IPS-15b (cell line): ENCODE data around the gene MTFMT.
A peak's percentile ranks its signal among the peaks of the same experiment; 100 is the strongest.
"Not testable (repeated sequence)": the region's sequence is repeated elsewhere in the genome, so short reads cannot be mapped to it uniquely, and the experiment has no call there.

Source experiments
- H3K27me3 ChIP-seq: one replicate; pipeline ENCODE4 v1.6.1; 2013; ENCODE audit warnings: low read length; ENCODE audit not compliant: control insufficient read depth, insufficient read depth
- H3K36me3 ChIP-seq: one replicate; pipeline ENCODE4 v1.6.1; 2013; ENCODE audit warnings: low read length; ENCODE audit not compliant: control insufficient read depth, insufficient read depth
- H3K4me1 ChIP-seq: one replicate; pipeline ENCODE4 v1.6.1; 2013; ENCODE audit warnings: mild to moderate bottlenecking, low read length; ENCODE audit not compliant: control insufficient read depth, insufficient read depth
- H3K4me3 ChIP-seq: one replicate; pipeline ENCODE4 v1.5.1; 2013; ENCODE audit warnings: low read depth, low read length
- H3K9ac ChIP-seq: one replicate; pipeline ENCODE4 v1.6.1; 2013; ENCODE audit warnings: low read depth, mild to moderate bottlenecking, low read length
- H3K9me3 ChIP-seq: one replicate; pipeline ENCODE4 v1.6.1; 2013; ENCODE audit warnings: mild to moderate bottlenecking, low read length; ENCODE audit not compliant: control insufficient read depth, insufficient read depth

The MTFMT gene

GRCh38 chr15:65028921-65029735 lies at the start of gene MTFMT:
MTFMT (minus strand) TSS chr15:65029639; CDS start chr15:65029613, 26 bp downstream.
- Histone ChIP-seq H3K36me3 (no peaks in the 10 kb centered on the region), H3K4me1 (no peaks in the 10 kb centered on the region), H3K27me3 (peaks cover 2% of the 10 kb centered on the region), H3K4me3 (peak within 1 kb of the TSS; percentile 91), H3K9ac (peak within 1 kb of the TSS; percentile 87), H3K9me3 (no peaks in the 10 kb centered on the region)

GRCh38 chr15:65077981-65078352 lies 48.5 kb upstream of the MTFMT start:
- Histone ChIP-seq H3K36me3 (no peaks in the 10 kb centered on the region), H3K4me3 (no peak overlapping the region), H3K4me1 (peaks cover 12% of the 10 kb centered on the region)

GRCh38 chr15:65077291-65077980 lies 48.0 kb upstream of the MTFMT start:
- H3K4me1 ChIP-seq = peaks cover 7% of the 10 kb centered on the region
- H3K4me3 ChIP-seq = no peak overlapping the region
- no peak overlapping the region for H3K9ac ChIP-seq

More at GRCh38 chr15:65077981-65078352, 48.5 kb upstream of the MTFMT start:
- H3K27me3 ChIP-seq = peaks cover 12% of the 10 kb centered on the region
- H3K9ac ChIP-seq = no peak overlapping the region
- no peaks in the 10 kb centered on the region for H3K9me3 ChIP-seq

GRCh38 chr15:65076486-65077290 lies 47.2 kb upstream of the MTFMT start, which contains the start of gene KBTBD13:
KBTBD13 (plus strand) TSS chr15:65076746; CDS start chr15:65076816, 70 bp downstream.
- Histone ChIP-seq H3K4me3 (no peak within 1 kb of the TSS), H3K4me1 (peaks cover 2% of the 10 kb centered on the region), H3K9ac (no peak within 1 kb of the TSS), H3K9me3 (no peaks in the 10 kb centered on the region), H3K27me3 (peaks cover 12% of the 10 kb centered on the region), H3K36me3 (no peaks in the 10 kb centered on the region)

More at GRCh38 chr15:65077291-65077980, 48.0 kb upstream of the MTFMT start:
- Histone ChIP-seq H3K9me3 (no peaks in the 10 kb centered on the region), H3K27me3 (peaks cover 12% of the 10 kb centered on the region), H3K36me3 (no peaks in the 10 kb centered on the region)

- not testable (repeated sequence) for H3K27me3 ChIP-seq, H3K4me3 ChIP-seq, H3K9me3 ChIP-seq, H3K4me1 ChIP-seq, H3K36me3 ChIP-seq, H3K9ac ChIP-seq
These were observed 46.4 kb upstream of the MTFMT start for GRCh38 chr15:65075607-65076395.

GRCh38 chr15:65074946-65075345 lies 45.5 kb upstream of the MTFMT start:
- H3K9me3 ChIP-seq, H3K4me1 ChIP-seq: not testable (repeated sequence)

GRCh38 chr15:65072617-65073016 lies 43.2 kb upstream of the MTFMT start:
- Histone ChIP-seq H3K36me3 (no peaks in the 10 kb centered on the region), H3K9me3 (no peaks in the 10 kb centered on the region), H3K4me3 (no peak overlapping the region), H3K4me1 (no peaks in the 10 kb centered on the region), H3K9ac (no peak overlapping the region), H3K27me3 (no peaks in the 10 kb centered on the region)

More at GRCh38 chr15:65074946-65075345, 45.5 kb upstream of the MTFMT start:
- H3K9ac ChIP-seq, H3K27me3 ChIP-seq, H3K36me3 ChIP-seq, H3K4me3 ChIP-seq: not testable (repeated sequence)

- Histone ChIP-seq H3K4me3 (no peak overlapping the region), H3K27me3 (no peaks in the 10 kb centered on the region), H3K9ac (no peak overlapping the region)
These were observed 42.6 kb upstream of the MTFMT start for GRCh38 chr15:65072027-65072426.

GRCh38 chr15:65071381-65071811 lies 42.0 kb upstream of the MTFMT start:
- Histone ChIP-seq H3K9me3 (no peaks in the 10 kb centered on the region), H3K4me1 (no peaks in the 10 kb centered on the region), H3K9ac (no peak overlapping the region), H3K4me3 (no peak overlapping the region), H3K27me3 (no peaks in the 10 kb centered on the region), H3K36me3 (no peaks in the 10 kb centered on the region)

More at GRCh38 chr15:65072027-65072426, 42.6 kb upstream of the MTFMT start:
- Histone ChIP-seq H3K4me1 (no peaks in the 10 kb centered on the region), H3K36me3 (no peaks in the 10 kb centered on the region), H3K9me3 (no peaks in the 10 kb centered on the region)

GRCh38 chr15:65069779-65070546 lies 40.5 kb upstream of the MTFMT start:
- H3K9me3 ChIP-seq = no peaks in the 10 kb centered on the region
- peaks cover 3% of the 10 kb centered on the region for H3K36me3 ChIP-seq
- H3K9ac ChIP-seq = no peak overlapping the region
- no peaks in the 10 kb centered on the region for H3K27me3 ChIP-seq
- H3K4me1 ChIP-seq = peaks cover 3% of the 10 kb centered on the region
- no peak overlapping the region for H3K4me3 ChIP-seq
